HG02623 (cell line): ENCODE results near the gene S1PR4.
"Not testable (repeated sequence)": the region's sequence is repeated elsewhere in the genome, so short reads cannot be mapped to it uniquely, and the experiment has no call there.

ENCODE experiments used
- ATAC-seq: cut with Tn5 transposase; IDR thresholded peaks from one replicate; pipeline ENCODE4 v1.9.1; 2021; ENCODE audit warnings: moderate library complexity; ENCODE audit not compliant: unreplicated experiment

Gene S1PR4

GRCh38 chr19:3176715-3177501, 1.7 kb upstream of the S1PR4 start:
- ATAC-seq: no peak

GRCh38 chr19:3178973-3179738, 587 bp downstream of the S1PR4 start:
- peak; percentile 23 for ATAC-seq

GRCh38 chr19:3179739-3180293, 1.2 kb downstream of the S1PR4 start:
- no peak for ATAC-seq

GRCh38 chr19:3183721-3184641, 5.4 kb downstream of the S1PR4 start:
- no peak for ATAC-seq

GRCh38 chr19:3184847-3185460, 6.4 kb downstream of the S1PR4 start:
- ATAC-seq: peak; percentile 17

GRCh38 chr19:3185461-3186159, 7.0 kb downstream of the S1PR4 start, which contains the start of gene NCLN:
TSS of gene NCLN (plus strand) at chr19:3185930. CDS start at chr19:3186031, 101 bp downstream.
- peak; percentile 66 for ATAC-seq

- peak; percentile 10 for ATAC-seq
These were observed 7.7 kb downstream of the S1PR4 start for GRCh38 chr19:3186160-3186688.

- no peak for ATAC-seq
These were observed 8.5 kb downstream of the S1PR4 start for GRCh38 chr19:3186891-3187661.

GRCh38 chr19:3187662-3188511, 9.3 kb downstream of the S1PR4 start:
- no peak for ATAC-seq

GRCh38 chr19:3188627-3189596, 10.3 kb downstream of the S1PR4 start:
- no peak for ATAC-seq

- ATAC-seq: no peak
These were observed 11.3 kb downstream of the S1PR4 start for GRCh38 chr19:3189702-3190469.

GRCh38 chr19:3190470-3190770, 11.9 kb downstream of the S1PR4 start:
- no peak for ATAC-seq

GRCh38 chr19:3190921-3191805, 12.6 kb downstream of the S1PR4 start:
- no peak for ATAC-seq

GRCh38 chr19:3191806-3192104, 13.2 kb downstream of the S1PR4 start:
- ATAC-seq: not testable (repeated sequence)

- ATAC-seq: no peak
These were observed 13.7 kb downstream of the S1PR4 start for GRCh38 chr19:3192228-3192635.
